SK-N-SH (cell line): ENCODE data around the gene GNAT2. TPM values are rescaled to one million over a fixed set of nuclear protein-coding genes. Genes with fewer than 3 reads are reported as not detected.
A peak's percentile ranks its signal among the peaks of the same experiment; 100 is the strongest.

ENCODE experiments used
- CTCF ChIA-PET: fragments of 300-600, 350-600 bp; formaldehyde crosslinking; extraction: SDS; loops from one replicate; lab custom pipeline; 2021; lab: Yijun Ruan, JAX
- POLR2A ChIA-PET: fragments of 350-600 bp; sonication (Branson Sonifier 250); formaldehyde crosslinking; extraction: SDS; loops from one replicate; lab custom pipeline; 2020; ENCODE audit warnings: antibody characterized with exemption, inconsistent platforms; lab: Yijun Ruan, JAX
- DNase-seq: peaks from one replicate; pipeline ENCODE4 v3.0.0; 2012
- H2AFZ ChIP-seq: fragments of 200-600 bp; sonication (generic); 2 replicates; pipeline ENCODE4 v1.8.1; 2016; ENCODE audit warnings: antibody characterized with exemption, mild to moderate bottlenecking, low read depth
- H3F3A ChIP-seq: fragments of 200-600 bp; sonication (generic); replicated peaks from 2 replicates; pipeline ENCODE3; 2016; ENCODE audit warnings: antibody characterized with exemption, mild to moderate bottlenecking; ENCODE audit not compliant: insufficient read depth
- H3K27ac ChIP-seq, 2 experiments: fragments of 200-500 bp in 1 of 2; fragments of 200-600 bp in 1 of 2; sonication (Bioruptor generic) in 1 of 2; sonication (generic), shearing (Covaris generic) in 1 of 2; 2 replicates each; pipeline versions ENCODE4 v1.5.1 to v1.6.1; 2014 to 2016; ENCODE audit warnings: low read depth in 2 of 2, inconsistent platforms in 1 of 2, low read length in 1 of 2, mild to moderate bottlenecking in 1 of 2, mixed read lengths in 1 of 2
- H3K27me3 ChIP-seq: fragments of 200-600 bp; sonication (generic), shearing (Covaris generic); 2 replicates; pipeline ENCODE4 v1.6.1; 2016; ENCODE audit warnings: mixed run types; ENCODE audit not compliant: insufficient read depth
- H3K36me3 ChIP-seq, 2 experiments: fragments of 200-500 bp in 1 of 2; fragments of 200-600 bp in 1 of 2; sonication (Bioruptor generic) in 1 of 2; sonication (generic) in 1 of 2; replicated peaks in 1 of 2; 2 replicates each; pipeline versions ENCODE3 to v1.5.1; 2014 to 2016; ENCODE audit warnings: low read length in 1 of 2, mild to moderate bottlenecking in 1 of 2; ENCODE audit not compliant: insufficient read depth in 2 of 2, control insufficient read depth in 1 of 2
- H3K4me1 ChIP-seq, 2 experiments: fragments of 200-500 bp in 1 of 2; fragments of 200-600 bp in 1 of 2; sonication (Bioruptor generic) in 1 of 2; sonication (generic), shearing (Covaris generic) in 1 of 2; 2 replicates each; pipeline versions ENCODE4 v1.5.1 to v1.6.1; 2014 to 2016; ENCODE audit warnings: low read depth in 1 of 2, low read length in 1 of 2, mixed run types in 1 of 2; ENCODE audit not compliant: insufficient read depth in 2 of 2, control insufficient read depth in 1 of 2
- H3K4me2 ChIP-seq: fragments of 200-600 bp; sonication (generic), shearing (Covaris generic); 2 replicates; pipeline ENCODE4 v1.6.1; 2017; ENCODE audit warnings: mixed run types
- H3K4me3 ChIP-seq, 2 experiments: fragments of 200-500 bp in 1 of 2; fragments of 200-600 bp in 1 of 2; sonication (Bioruptor generic) in 1 of 2; sonication (generic), shearing (Covaris generic) in 1 of 2; 2 replicates each; pipeline versions ENCODE4 v1.5.1 to v1.8.1; 2014 to 2016; ENCODE audit warnings: low read depth in 2 of 2, inconsistent platforms in 1 of 2, low read length in 1 of 2, mild to moderate bottlenecking in 1 of 2, mixed read lengths in 1 of 2, moderate library complexity in 1 of 2
- H3K79me2 ChIP-seq: fragments of 200-600 bp; sonication (generic); 2 replicates; pipeline ENCODE4 v1.8.1; 2017; ENCODE audit warnings: mild to moderate bottlenecking; ENCODE audit not compliant: insufficient read depth
- H3K9ac ChIP-seq: fragments of 200-600 bp; sonication (generic); 2 replicates; pipeline ENCODE4 v1.6.1; 2017; ENCODE audit warnings: mixed run types
- H3K9me2 ChIP-seq: fragments of 200-600 bp; sonication (generic); 2 replicates; pipeline ENCODE4 v1.6.1; 2017; ENCODE audit warnings: mixed run types
- H3K9me3 ChIP-seq: fragments of 200-600 bp; sonication (generic); 2 replicates; pipeline ENCODE4 v1.6.1; 2017; ENCODE audit warnings: mixed run types, mild to moderate bottlenecking, moderate library complexity
- H4K20me1 ChIP-seq: fragments of 200-600 bp; sonication (generic); 2 replicates; pipeline ENCODE4 v1.6.1; 2017; ENCODE audit warnings: mild to moderate bottlenecking, mixed run types; ENCODE audit not compliant: insufficient read depth
- EP300 ChIP-seq, 2 experiments: IDR thresholded peaks; 2 replicates each; pipeline versions ENCODE4 v1.4.0 to v1.6.1; 2012; ENCODE audit warnings: borderline replicate concordance in 1 of 2, low read depth in 1 of 2, low read length in 1 of 2
- GATA2 ChIP-seq: sonication (generic); formaldehyde crosslinking; IDR thresholded peaks from 2 replicates; pipeline ENCODE4 v1.5.0; 2020; ENCODE audit warnings: mild to moderate bottlenecking, missing genetic modification reagents
- JUND ChIP-seq: IDR thresholded peaks from 2 replicates; pipeline ENCODE4 v1.4.0; 2012
- NFIC ChIP-seq: IDR thresholded peaks from 2 replicates; pipeline ENCODE4 v1.4.0; 2012; ENCODE audit warnings: borderline replicate concordance
- NRF1 ChIP-seq: IDR thresholded peaks from 2 replicates; pipeline ENCODE4 v1.6.1; 2012; ENCODE audit warnings: low read depth, mild to moderate bottlenecking, low read length
- POLR2AphosphoS5 ChIP-seq: IDR thresholded peaks from 2 replicates; pipeline ENCODE4 v1.6.1; 2012; ENCODE audit warnings: low read depth, low read length
- RAD21 ChIP-seq: IDR thresholded peaks from 2 replicates; pipeline ENCODE4 v1.6.1; 2012; ENCODE audit warnings: mild to moderate bottlenecking, low read length
- RFX5 ChIP-seq: IDR thresholded peaks from 2 replicates; pipeline ENCODE4 v1.6.1; 2012; ENCODE audit warnings: mild to moderate bottlenecking, improper control_type of control experiment, low read length
- RXRA ChIP-seq: IDR thresholded peaks from 2 replicates; pipeline ENCODE4 v1.4.0; 2012; ENCODE audit warnings: low read depth, mild to moderate bottlenecking, borderline replicate concordance
- SIN3A ChIP-seq: IDR thresholded peaks from 2 replicates; pipeline ENCODE4 v1.6.1; 2012; ENCODE audit warnings: low read depth, mild to moderate bottlenecking, low read length, moderate library complexity, borderline replicate concordance
- SMC3 ChIP-seq: IDR thresholded peaks from 2 replicates; pipeline ENCODE4 v1.6.1; 2012; ENCODE audit warnings: low read depth, low read length, improper control_type of control experiment
- TCF12 ChIP-seq: IDR thresholded peaks from 2 replicates; pipeline ENCODE4 v1.4.0; 2012
- TEAD4 ChIP-seq: IDR thresholded peaks from 2 replicates; pipeline ENCODE4 v1.4.0; 2012; ENCODE audit warnings: mild to moderate bottlenecking, borderline replicate concordance; ENCODE audit not compliant: insufficient read depth
- WGBS: methylation state at CpG from one replicate; pipeline ENCODE4 v1.1.6; 2017; ENCODE audit warnings: low lambda C conversion rate; 5-methylcytosine and 5-hydroxymethylcytosine counted together
- polyA plus RNA-seq, 3 experiments: library from polyadenylated mRNA; depleted of rRNA; stranded (reverse); fragments of >200 nt; gene quantifications; 2 replicates each; pipeline ENCODE4 v1.2.3, GENCODE V29; 2012
- TF ChIP-seq, protein P1 (sequence below): IDR thresholded peaks from 2 replicates; pipeline ENCODE4 v1.4.0; 2012; ENCODE audit warnings: low read depth, borderline replicate concordance
- TF ChIP-seq, protein P2 (sequence below): fragments of 150-350 bp; IDR thresholded peaks from 2 replicates; pipeline ENCODE4 v1.6.1; 2016; ENCODE audit warnings: mild to moderate bottlenecking, low read depth, low read length
- TF ChIP-seq, protein P3 (sequence below): IDR thresholded peaks from 2 replicates; pipeline ENCODE4 v1.4.0; 2012; ENCODE audit warnings: low read depth

GNAT2 gene
- polyA plus RNA-seq, 1 of the 3 experiments (the other 2 are of a cell fraction): 0.16 TPM

DNA sequence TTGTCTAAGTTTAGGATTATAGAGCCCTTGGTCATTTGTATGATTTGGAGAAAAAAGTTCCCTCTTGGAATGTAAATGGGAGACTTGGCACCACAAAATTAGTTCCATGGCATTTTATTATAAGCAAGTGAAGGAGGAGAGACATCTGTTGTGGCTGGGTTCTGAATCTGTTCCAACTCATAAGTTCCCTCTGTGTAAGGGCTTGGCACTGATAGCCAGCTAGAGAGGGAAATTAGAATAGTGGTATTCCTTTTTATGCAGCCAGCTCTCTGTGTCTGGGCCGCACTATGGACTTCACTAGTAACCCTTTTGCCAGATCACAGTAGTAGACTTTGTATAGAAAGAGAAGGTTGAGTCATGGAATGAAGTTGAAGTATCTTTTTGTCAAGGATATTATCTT, 39.9 kb downstream of the GNAT2 start:
- H3K9me3 ChIP-seq: no peaks in the 10 kb centered on the region
- POLR2A ChIA-PET: no interaction called here
- peaks cover 18% of the 10 kb centered on the region for H3F3A ChIP-seq
- CTCF ChIA-PET: interaction anchor here (1.0 to 2.0 kb wide), 9 partner anchors 19 to 82 kb away, joined by 3 to 8 read pairs (median 5); partner anchors contain the start of genes AMPD2, GNAI3 and GNAT2
- H3K9me2 ChIP-seq: no peaks in the 10 kb centered on the region
- H3K4me2 ChIP-seq: no peak overlapping the region
- H2AFZ ChIP-seq: no peak overlapping the region
- no peaks in the 10 kb centered on the region for H3K4me1 ChIP-seq
- H3K79me2 ChIP-seq: peaks cover 94% of the 10 kb centered on the region
- no peak for DNase-seq
- no peaks in the 10 kb centered on the region for H3K27me3 ChIP-seq
- H3K9ac ChIP-seq: no peak overlapping the region
- WGBS: 94% methylated on average over 1 of the region's 1 CpG
- TF ChIP-seq NFIC (no peak), GATA2 (CRISPR knock-in tag) (no peak), SMC3 (no peak), RAD21 (no peak), NRF1 (no peak), SIN3A (no peak)
- TF ChIP-seq, protein P1, sequence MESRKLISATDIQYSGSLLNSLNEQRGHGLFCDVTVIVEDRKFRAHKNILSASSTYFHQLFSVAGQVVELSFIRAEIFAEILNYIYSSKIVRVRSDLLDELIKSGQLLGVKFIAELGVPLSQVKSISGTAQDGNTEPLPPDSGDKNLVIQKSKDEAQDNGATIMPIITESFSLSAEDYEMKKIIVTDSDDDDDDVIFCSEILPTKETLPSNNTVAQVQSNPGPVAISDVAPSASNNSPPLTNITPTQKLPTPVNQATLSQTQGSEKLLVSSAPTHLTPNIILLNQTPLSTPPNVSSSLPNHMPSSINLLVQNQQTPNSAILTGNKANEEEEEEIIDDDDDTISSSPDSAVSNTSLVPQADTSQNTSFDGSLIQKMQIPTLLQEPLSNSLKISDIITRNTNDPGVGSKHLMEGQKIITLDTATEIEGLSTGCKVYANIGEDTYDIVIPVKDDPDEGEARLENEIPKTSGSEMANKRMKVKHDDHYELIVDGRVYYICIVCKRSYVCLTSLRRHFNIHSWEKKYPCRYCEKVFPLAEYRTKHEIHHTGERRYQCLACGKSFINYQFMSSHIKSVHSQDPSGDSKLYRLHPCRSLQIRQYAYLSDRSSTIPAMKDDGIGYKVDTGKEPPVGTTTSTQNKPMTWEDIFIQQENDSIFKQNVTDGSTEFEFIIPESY: no peak
- H3K4me3 ChIP-seq: no peak overlapping the region
- peak overlapping the region in 1 of 2 experiments; percentile 26; a peak in 1 of 4 replicates for H3K27ac ChIP-seq
- H4K20me1 ChIP-seq: peaks cover 11% of the 10 kb centered on the region
- H3K36me3 ChIP-seq: peaks cover 44 to 91% of the 10 kb centered on the region in 2 experiments

DNA sequence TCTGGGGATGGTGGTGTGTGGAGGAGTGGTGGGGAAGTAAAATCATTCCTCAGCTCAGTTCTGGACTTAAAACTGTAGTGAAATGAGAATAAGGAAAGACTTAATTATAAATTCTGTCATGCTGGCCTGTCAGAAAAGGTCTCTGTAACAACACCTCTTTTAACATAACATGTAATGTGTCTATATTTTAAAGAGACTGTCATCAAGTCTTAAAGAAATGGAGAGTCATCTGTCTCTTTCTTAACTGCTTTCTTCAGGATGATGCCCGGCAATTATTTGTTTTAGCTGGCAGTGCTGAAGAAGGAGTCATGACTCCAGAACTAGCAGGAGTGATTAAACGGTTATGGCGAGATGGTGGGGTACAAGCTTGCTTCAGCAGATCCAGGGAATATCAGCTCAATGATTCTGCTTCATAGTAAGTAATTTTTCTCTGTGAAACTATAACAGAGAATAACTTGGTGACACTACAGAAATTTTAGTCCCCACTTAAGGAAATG, 40.4 kb downstream of the GNAT2 start:
- H3K4me3 ChIP-seq: no peak overlapping the region
- 98% methylated on average over 3 of the region's 3 CpGs for whole genome bisulfite sequencing
- H3F3A ChIP-seq: peaks cover 23% of the 10 kb centered on the region
- TF ChIP-seq NRF1: no peak
- peak overlapping the region in 1 of 2 experiments; percentile 26; a peak in 1 of 4 replicates for H3K27ac ChIP-seq
- H3K9ac ChIP-seq: no peak overlapping the region
- no peaks in the 10 kb centered on the region for H3K9me2 ChIP-seq
- no peak for DNase-seq
- no peaks in the 10 kb centered on the region for H3K27me3 ChIP-seq
- H3K4me2 ChIP-seq: no peak overlapping the region
- H3K36me3 ChIP-seq: peaks cover 44 to 87% of the 10 kb centered on the region in 2 experiments
- ChIA-PET CTCF (interaction anchor here (1.0 to 2.0 kb wide), 9 partner anchors 19 to 81 kb away, joined by 3 to 8 read pairs (median 5); partner anchors contain the start of genes AMPD2, GNAI3 and GNAT2), POLR2A (no interaction called here)
- H3K79me2 ChIP-seq: peaks cover 96% of the 10 kb centered on the region
- no peaks in the 10 kb centered on the region for H3K9me3 ChIP-seq
- no peak overlapping the region for H2AFZ ChIP-seq
- peaks cover 13% of the 10 kb centered on the region for H4K20me1 ChIP-seq
- no peaks in the 10 kb centered on the region for H3K4me1 ChIP-seq

DNA sequence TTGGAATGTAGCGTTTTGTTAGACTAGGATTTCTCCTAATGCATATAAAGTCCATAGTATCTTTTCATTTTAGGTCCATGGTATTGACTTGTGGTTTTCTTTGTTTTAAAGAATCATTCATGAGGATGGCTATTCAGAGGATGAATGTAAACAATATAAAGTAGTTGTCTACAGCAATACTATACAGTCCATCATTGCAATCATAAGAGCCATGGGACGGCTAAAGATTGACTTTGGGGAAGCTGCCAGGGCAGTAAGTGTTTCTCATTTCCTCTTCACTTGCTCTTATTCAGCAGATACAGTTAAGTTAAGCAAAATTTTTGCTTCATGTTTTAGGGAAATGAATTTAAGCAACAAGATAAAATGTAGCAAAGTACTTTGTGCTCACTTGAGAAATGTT, 45.6 kb downstream of the GNAT2 start:
- no peak overlapping the region for H3K27ac ChIP-seq
- no peak for DNase-seq
- peaks cover 54% of the 10 kb centered on the region for H4K20me1 ChIP-seq
- H3K79me2 ChIP-seq: peaks cover 99% of the 10 kb centered on the region
- no peaks in the 10 kb centered on the region for H3K9me2 ChIP-seq
- no peak overlapping the region for H3K4me2 ChIP-seq
- CTCF ChIA-PET: interaction anchor here (1.1 to 1.5 kb wide), 2 partner anchors 66 to 75 kb away, joined by 3 to 6 read pairs; no protein-coding TSS in a partner anchor
- no peak overlapping the region for H3K4me3 ChIP-seq
- no peaks in the 10 kb centered on the region for H3K27me3 ChIP-seq
- POLR2A ChIA-PET: no interaction called here
- H3K9me3 ChIP-seq: no peaks in the 10 kb centered on the region
- H3K9ac ChIP-seq: no peak overlapping the region
- H3K4me1 ChIP-seq: no peaks in the 10 kb centered on the region; a peak in 2 of 4 replicates
- WGBS: 89% methylated on average over 2 of the region's 2 CpGs
- peaks cover 15% of the 10 kb centered on the region for H3F3A ChIP-seq
- H2AFZ ChIP-seq: no peak overlapping the region
- peaks cover 17 to 38% of the 10 kb centered on the region in 2 experiments for H3K36me3 ChIP-seq
- TF ChIP-seq GATA2 (CRISPR knock-in tag): no peak
- no peak for TF ChIP-seq TEAD4
- TF ChIP-seq NFIC: no peak
- TF ChIP-seq, protein P2, sequence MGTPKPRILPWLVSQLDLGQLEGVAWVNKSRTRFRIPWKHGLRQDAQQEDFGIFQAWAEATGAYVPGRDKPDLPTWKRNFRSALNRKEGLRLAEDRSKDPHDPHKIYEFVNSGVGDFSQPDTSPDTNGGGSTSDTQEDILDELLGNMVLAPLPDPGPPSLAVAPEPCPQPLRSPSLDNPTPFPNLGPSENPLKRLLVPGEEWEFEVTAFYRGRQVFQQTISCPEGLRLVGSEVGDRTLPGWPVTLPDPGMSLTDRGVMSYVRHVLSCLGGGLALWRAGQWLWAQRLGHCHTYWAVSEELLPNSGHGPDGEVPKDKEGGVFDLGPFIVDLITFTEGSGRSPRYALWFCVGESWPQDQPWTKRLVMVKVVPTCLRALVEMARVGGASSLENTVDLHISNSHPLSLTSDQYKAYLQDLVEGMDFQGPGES: no peak
- TF ChIP-seq TCF12: no peak
- TF ChIP-seq, protein P1: no peak
- TF ChIP-seq RAD21: no peak
- TF ChIP-seq RFX5: no peak
- no peak for TF ChIP-seq POLR2AphosphoS5
- TF ChIP-seq EP300 (IDR thresholded peaks at IDR 0.05; ENCODE audit: borderline replicate concordance in 1 of 2, low read depth in 1 of 2, low read length in 1 of 2): no peak
- TF ChIP-seq, protein P3, sequence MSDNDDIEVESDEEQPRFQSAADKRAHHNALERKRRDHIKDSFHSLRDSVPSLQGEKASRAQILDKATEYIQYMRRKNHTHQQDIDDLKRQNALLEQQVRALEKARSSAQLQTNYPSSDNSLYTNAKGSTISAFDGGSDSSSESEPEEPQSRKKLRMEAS: no peak
- no peak for TF ChIP-seq JUND
- TF ChIP-seq RXRA: no peak
